ENCODE data around the gene SELENOM.

SELENOM gene

DNA sequence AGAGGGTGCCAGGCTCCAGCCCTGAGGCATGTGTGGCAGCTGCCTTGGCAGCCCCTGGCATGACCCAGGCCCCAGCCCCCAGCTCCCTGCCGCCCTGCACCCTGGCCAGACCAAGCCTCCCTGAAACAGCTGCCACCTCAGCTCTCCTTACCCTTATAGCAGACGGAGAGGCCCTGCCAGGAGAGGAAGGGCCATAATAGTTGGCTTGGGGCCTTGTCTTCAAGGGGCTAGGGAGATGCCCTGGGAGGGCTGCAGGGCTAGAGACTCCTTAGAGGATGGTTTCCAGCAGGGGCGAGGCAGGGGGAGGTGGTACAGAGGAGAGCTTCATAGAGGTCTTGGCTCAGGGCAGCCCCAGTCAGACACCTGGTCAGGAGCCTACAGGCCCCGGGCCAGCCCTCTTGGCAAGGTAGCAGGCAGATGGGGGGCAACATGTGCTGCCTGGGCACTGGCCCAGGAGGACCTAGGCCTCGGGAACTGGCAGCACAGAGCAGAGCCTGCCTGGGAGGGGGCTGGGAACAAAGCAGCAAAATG lies 13.3 kb downstream of the SELENOM start:
- TF ChIP-seq POLR2AphosphoS5 (IDR thresholded peaks at IDR 0.05; ENCODE audit: low read depth, low read length) (no peak), TAF1 (IDR thresholded peaks at IDR 0.05; ENCODE audit: borderline replicate concordance, insufficient read depth, low read length) (no peak), FOXP2 (optimal IDR thresholded peaks at IDR 0.05; ENCODE audit: borderline replicate concordance, extremely low read depth, extremely low read length, insufficient read depth) (no peak), SIN3A (IDR thresholded peaks at IDR 0.05; ENCODE audit: borderline replicate concordance, insufficient read depth, low read length) (no peak)
- TF ChIP-seq, protein P1, sequence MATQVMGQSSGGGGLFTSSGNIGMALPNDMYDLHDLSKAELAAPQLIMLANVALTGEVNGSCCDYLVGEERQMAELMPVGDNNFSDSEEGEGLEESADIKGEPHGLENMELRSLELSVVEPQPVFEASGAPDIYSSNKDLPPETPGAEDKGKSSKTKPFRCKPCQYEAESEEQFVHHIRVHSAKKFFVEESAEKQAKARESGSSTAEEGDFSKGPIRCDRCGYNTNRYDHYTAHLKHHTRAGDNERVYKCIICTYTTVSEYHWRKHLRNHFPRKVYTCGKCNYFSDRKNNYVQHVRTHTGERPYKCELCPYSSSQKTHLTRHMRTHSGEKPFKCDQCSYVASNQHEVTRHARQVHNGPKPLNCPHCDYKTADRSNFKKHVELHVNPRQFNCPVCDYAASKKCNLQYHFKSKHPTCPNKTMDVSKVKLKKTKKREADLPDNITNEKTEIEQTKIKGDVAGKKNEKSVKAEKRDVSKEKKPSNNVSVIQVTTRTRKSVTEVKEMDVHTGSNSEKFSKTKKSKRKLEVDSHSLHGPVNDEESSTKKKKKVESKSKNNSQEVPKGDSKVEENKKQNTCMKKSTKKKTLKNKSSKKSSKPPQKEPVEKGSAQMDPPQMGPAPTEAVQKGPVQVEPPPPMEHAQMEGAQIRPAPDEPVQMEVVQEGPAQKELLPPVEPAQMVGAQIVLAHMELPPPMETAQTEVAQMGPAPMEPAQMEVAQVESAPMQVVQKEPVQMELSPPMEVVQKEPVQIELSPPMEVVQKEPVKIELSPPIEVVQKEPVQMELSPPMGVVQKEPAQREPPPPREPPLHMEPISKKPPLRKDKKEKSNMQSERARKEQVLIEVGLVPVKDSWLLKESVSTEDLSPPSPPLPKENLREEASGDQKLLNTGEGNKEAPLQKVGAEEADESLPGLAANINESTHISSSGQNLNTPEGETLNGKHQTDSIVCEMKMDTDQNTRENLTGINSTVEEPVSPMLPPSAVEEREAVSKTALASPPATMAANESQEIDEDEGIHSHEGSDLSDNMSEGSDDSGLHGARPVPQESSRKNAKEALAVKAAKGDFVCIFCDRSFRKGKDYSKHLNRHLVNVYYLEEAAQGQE (IDR thresholded peaks at IDR 0.05; ENCODE audit: insufficient read depth in 1 of 2, low read depth in 2 of 2, low read length in 2 of 2): no peak

DNA sequence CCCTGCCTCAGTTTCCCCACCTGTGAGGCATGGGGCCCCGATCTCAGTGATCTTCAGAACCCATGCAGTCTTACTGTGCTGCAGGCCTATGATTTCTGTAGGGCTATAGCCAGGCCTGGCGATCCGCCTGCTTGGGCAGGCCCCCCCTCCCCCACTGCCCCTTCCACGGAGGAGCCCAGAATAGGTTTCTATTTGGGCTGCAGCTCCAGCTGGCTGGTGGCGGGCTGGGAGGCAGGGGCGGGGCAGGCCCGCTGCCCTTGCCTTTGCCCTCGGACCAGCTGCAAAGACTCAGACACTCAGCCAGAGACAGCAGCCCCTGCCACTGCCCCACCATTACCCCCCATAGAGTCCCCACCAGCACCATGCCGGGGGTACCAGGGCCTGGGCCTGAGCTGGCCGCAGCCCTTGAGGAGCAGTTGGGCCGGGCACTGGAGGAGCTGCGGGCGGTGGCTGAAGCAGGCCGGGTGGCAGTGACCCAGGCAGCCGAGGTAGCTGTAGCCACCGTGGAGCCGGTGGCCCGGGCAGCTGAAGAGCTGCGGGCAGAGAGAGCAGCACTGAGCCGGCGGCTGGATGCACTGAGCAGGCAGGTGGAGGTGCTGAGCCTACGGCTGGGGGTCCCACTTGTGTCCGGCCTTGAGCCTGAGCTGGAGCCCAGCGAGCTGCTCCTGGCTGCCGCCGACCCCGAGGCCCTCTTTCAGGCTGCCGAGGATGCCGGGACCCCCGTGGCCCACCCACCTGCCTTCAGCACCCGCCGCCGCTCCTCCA lies 14.1 kb downstream of the SELENOM start:
- no peak for TF ChIP-seq SIN3A (IDR thresholded peaks at IDR 0.05; ENCODE audit: borderline replicate concordance, insufficient read depth, low read length)
- TF ChIP-seq FOXP2 (optimal IDR thresholded peaks at IDR 0.05; ENCODE audit: borderline replicate concordance, extremely low read depth, extremely low read length, insufficient read depth): no peak
- TF ChIP-seq, protein P1 (IDR thresholded peaks at IDR 0.05; ENCODE audit: insufficient read depth in 1 of 2, low read depth in 2 of 2, low read length in 2 of 2): no peak
- no peak for TF ChIP-seq TAF1 (IDR thresholded peaks at IDR 0.05; ENCODE audit: borderline replicate concordance, insufficient read depth, low read length)
- TF ChIP-seq POLR2AphosphoS5 (IDR thresholded peaks at IDR 0.05; ENCODE audit: low read depth, low read length): no peak

DNA sequence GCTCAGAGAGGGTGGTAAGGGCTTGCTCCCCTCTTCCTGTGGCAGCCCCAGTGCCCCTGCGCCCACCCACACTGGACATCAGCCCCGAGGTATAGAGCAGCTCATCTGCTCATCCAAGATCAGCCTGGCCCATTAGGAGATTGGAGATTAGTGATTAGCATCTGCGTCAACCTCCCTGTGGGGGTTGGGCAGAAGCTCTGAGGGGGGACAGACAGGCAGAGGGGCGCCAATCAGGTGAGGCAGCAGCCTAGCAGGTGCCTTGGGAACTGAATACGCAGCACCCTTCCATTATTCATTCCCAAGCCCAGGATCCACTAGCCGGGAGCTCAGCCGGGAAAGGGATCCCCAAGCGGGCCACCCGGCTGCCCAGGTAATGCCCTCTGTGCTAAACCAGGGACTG lies 15.2 kb downstream of the SELENOM start:
- TF ChIP-seq TAF1 (IDR thresholded peaks at IDR 0.05; ENCODE audit: borderline replicate concordance, insufficient read depth, low read length): no peak
- TF ChIP-seq SIN3A (IDR thresholded peaks at IDR 0.05; ENCODE audit: borderline replicate concordance, insufficient read depth, low read length): no peak
- no peak for TF ChIP-seq POLR2AphosphoS5 (IDR thresholded peaks at IDR 0.05; ENCODE audit: low read depth, low read length)
- TF ChIP-seq, protein P1 (IDR thresholded peaks at IDR 0.05; ENCODE audit: insufficient read depth in 1 of 2, low read depth in 2 of 2, low read length in 2 of 2): no peak
- no peak for TF ChIP-seq FOXP2 (optimal IDR thresholded peaks at IDR 0.05; ENCODE audit: borderline replicate concordance, extremely low read depth, extremely low read length, insufficient read depth)

DNA sequence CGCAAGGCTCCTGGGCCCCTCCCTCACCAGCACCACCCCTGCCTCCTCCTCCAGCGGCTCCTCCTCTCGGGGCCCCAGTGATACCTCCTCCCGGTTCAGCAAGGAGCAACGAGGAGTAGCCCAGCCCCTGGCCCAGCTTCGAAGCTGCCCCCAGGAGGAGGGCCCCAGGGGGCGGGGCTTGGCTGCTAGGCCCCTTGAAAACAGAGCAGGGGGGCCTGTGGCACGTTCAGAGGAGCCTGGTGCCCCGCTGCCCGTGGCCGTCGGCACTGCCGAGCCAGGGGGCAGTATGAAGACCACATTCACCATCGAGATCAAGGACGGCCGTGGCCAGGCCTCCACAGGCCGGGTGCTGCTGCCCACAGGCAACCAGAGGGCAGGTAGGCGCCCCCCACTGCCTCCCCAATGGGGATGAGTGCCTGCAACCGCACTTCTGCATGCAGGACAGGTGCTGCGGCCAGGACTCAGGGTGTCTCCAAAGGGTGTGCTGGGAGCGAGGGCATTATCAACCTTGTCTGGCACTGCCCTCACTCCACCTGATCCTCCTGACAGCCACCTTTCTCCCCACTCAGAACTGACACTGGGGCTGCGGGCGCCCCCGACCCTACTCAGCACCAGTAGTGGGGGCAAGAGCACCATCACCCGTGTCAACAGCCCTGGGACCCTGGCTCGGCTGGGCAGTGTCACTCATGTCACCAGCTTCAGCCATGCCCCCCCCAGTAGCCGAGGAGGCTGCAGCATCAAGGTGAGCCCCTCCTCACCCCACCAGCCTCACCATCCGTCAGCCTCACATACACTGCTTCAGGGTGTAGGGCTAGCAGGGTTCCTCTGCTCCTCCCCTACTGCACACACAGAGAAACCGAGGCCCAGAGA lies 16.0 kb downstream of the SELENOM start:
- TF ChIP-seq POLR2AphosphoS5 (IDR thresholded peaks at IDR 0.05; ENCODE audit: low read depth, low read length): no peak
- TF ChIP-seq, protein P1 (IDR thresholded peaks at IDR 0.05; ENCODE audit: insufficient read depth in 1 of 2, low read depth in 2 of 2, low read length in 2 of 2): no peak
- TF ChIP-seq FOXP2 (optimal IDR thresholded peaks at IDR 0.05; ENCODE audit: borderline replicate concordance, extremely low read depth, extremely low read length, insufficient read depth): no peak
- TF ChIP-seq SIN3A (IDR thresholded peaks at IDR 0.05; ENCODE audit: borderline replicate concordance, insufficient read depth, low read length): no peak
- no peak for TF ChIP-seq TAF1 (IDR thresholded peaks at IDR 0.05; ENCODE audit: borderline replicate concordance, insufficient read depth, low read length)

All from PFSK-1 (cell line).